SK-N-SH (cell line): Measurements from ENCODE around the gene HEY2. TPM values are rescaled to one million over a fixed set of nuclear protein-coding genes. Genes with fewer than 3 reads are reported as not detected.

Source experiments
- CTCF ChIA-PET: fragments of 300-600, 350-600 bp; formaldehyde crosslinking; extraction: SDS; loops from one replicate; lab custom pipeline; 2021; lab: Yijun Ruan, JAX
- POLR2A ChIA-PET: fragments of 350-600 bp; sonication (Branson Sonifier 250); formaldehyde crosslinking; extraction: SDS; loops from one replicate; lab custom pipeline; 2020; ENCODE audit warnings: antibody characterized with exemption, inconsistent platforms; lab: Yijun Ruan, JAX
- DNase-seq: peaks from one replicate; pipeline ENCODE4 v3.0.0; 2012
- H2AFZ ChIP-seq: fragments of 200-600 bp; sonication (generic); 2 replicates; pipeline ENCODE4 v1.8.1; 2016; ENCODE audit warnings: antibody characterized with exemption, mild to moderate bottlenecking, low read depth
- H3F3A ChIP-seq: fragments of 200-600 bp; sonication (generic); replicated peaks from 2 replicates; pipeline ENCODE3; 2016; ENCODE audit warnings: antibody characterized with exemption, mild to moderate bottlenecking; ENCODE audit not compliant: insufficient read depth
- H3K27ac ChIP-seq, 2 experiments: fragments of 200-500 bp in 1 of 2; fragments of 200-600 bp in 1 of 2; sonication (Bioruptor generic) in 1 of 2; sonication (generic), shearing (Covaris generic) in 1 of 2; 2 replicates each; pipeline versions ENCODE4 v1.5.1 to v1.6.1; 2014 to 2016; ENCODE audit warnings: low read depth in 2 of 2, inconsistent platforms in 1 of 2, low read length in 1 of 2, mild to moderate bottlenecking in 1 of 2, mixed read lengths in 1 of 2
- H3K27me3 ChIP-seq: fragments of 200-600 bp; sonication (generic), shearing (Covaris generic); 2 replicates; pipeline ENCODE4 v1.6.1; 2016; ENCODE audit warnings: mixed run types; ENCODE audit not compliant: insufficient read depth
- H3K36me3 ChIP-seq, 2 experiments: fragments of 200-500 bp in 1 of 2; fragments of 200-600 bp in 1 of 2; sonication (Bioruptor generic) in 1 of 2; sonication (generic) in 1 of 2; replicated peaks in 1 of 2; 2 replicates each; pipeline versions ENCODE3 to v1.5.1; 2014 to 2016; ENCODE audit warnings: low read length in 1 of 2, mild to moderate bottlenecking in 1 of 2; ENCODE audit not compliant: insufficient read depth in 2 of 2, control insufficient read depth in 1 of 2
- H3K4me1 ChIP-seq, 2 experiments: fragments of 200-500 bp in 1 of 2; fragments of 200-600 bp in 1 of 2; sonication (Bioruptor generic) in 1 of 2; sonication (generic), shearing (Covaris generic) in 1 of 2; 2 replicates each; pipeline versions ENCODE4 v1.5.1 to v1.6.1; 2014 to 2016; ENCODE audit warnings: low read depth in 1 of 2, low read length in 1 of 2, mixed run types in 1 of 2; ENCODE audit not compliant: insufficient read depth in 2 of 2, control insufficient read depth in 1 of 2
- H3K4me2 ChIP-seq: fragments of 200-600 bp; sonication (generic), shearing (Covaris generic); 2 replicates; pipeline ENCODE4 v1.6.1; 2017; ENCODE audit warnings: mixed run types
- H3K4me3 ChIP-seq, 2 experiments: fragments of 200-500 bp in 1 of 2; fragments of 200-600 bp in 1 of 2; sonication (Bioruptor generic) in 1 of 2; sonication (generic), shearing (Covaris generic) in 1 of 2; 2 replicates each; pipeline versions ENCODE4 v1.5.1 to v1.8.1; 2014 to 2016; ENCODE audit warnings: low read depth in 2 of 2, inconsistent platforms in 1 of 2, low read length in 1 of 2, mild to moderate bottlenecking in 1 of 2, mixed read lengths in 1 of 2, moderate library complexity in 1 of 2
- H3K79me2 ChIP-seq: fragments of 200-600 bp; sonication (generic); 2 replicates; pipeline ENCODE4 v1.8.1; 2017; ENCODE audit warnings: mild to moderate bottlenecking; ENCODE audit not compliant: insufficient read depth
- H3K9ac ChIP-seq: fragments of 200-600 bp; sonication (generic); 2 replicates; pipeline ENCODE4 v1.6.1; 2017; ENCODE audit warnings: mixed run types
- H3K9me2 ChIP-seq: fragments of 200-600 bp; sonication (generic); 2 replicates; pipeline ENCODE4 v1.6.1; 2017; ENCODE audit warnings: mixed run types
- H3K9me3 ChIP-seq: fragments of 200-600 bp; sonication (generic); 2 replicates; pipeline ENCODE4 v1.6.1; 2017; ENCODE audit warnings: mixed run types, mild to moderate bottlenecking, moderate library complexity
- H4K20me1 ChIP-seq: fragments of 200-600 bp; sonication (generic); 2 replicates; pipeline ENCODE4 v1.6.1; 2017; ENCODE audit warnings: mild to moderate bottlenecking, mixed run types; ENCODE audit not compliant: insufficient read depth
- CHD2 ChIP-seq: fragments of 150-350 bp; IDR thresholded peaks from 2 replicates; pipeline ENCODE4 v1.6.1; 2018; ENCODE audit warnings: low read length; ENCODE audit not compliant: partially characterized antibody
- EP300 ChIP-seq, 2 experiments: IDR thresholded peaks; 2 replicates each; pipeline versions ENCODE4 v1.4.0 to v1.6.1; 2012; ENCODE audit warnings: borderline replicate concordance in 1 of 2, low read depth in 1 of 2, low read length in 1 of 2
- EZH2phosphoT487 ChIP-seq: fragments of 200-600 bp; sonication (generic); IDR thresholded peaks from 2 replicates; pipeline ENCODE4 v1.6.1; 2017; ENCODE audit warnings: low read depth, mixed run types, mild to moderate bottlenecking, antibody characterized with exemption, moderate library complexity, borderline replicate concordance
- FOSL2 ChIP-seq: IDR thresholded peaks from 2 replicates; pipeline ENCODE4 v1.4.0; 2012; ENCODE audit warnings: low read depth, mild to moderate bottlenecking, moderate library complexity, borderline replicate concordance
- FOXM1 ChIP-seq: IDR thresholded peaks from 2 replicates; pipeline ENCODE4 v1.4.0; 2012; ENCODE audit warnings: low read depth, mild to moderate bottlenecking
- GABPA ChIP-seq: IDR thresholded peaks from 2 replicates; pipeline ENCODE4 v1.4.0; 2012; ENCODE audit warnings: low read depth, mild to moderate bottlenecking
- GATA2 ChIP-seq: sonication (generic); formaldehyde crosslinking; IDR thresholded peaks from 2 replicates; pipeline ENCODE4 v1.5.0; 2020; ENCODE audit warnings: mild to moderate bottlenecking, missing genetic modification reagents
- MAX ChIP-seq: IDR thresholded peaks from 2 replicates; pipeline ENCODE4 v1.4.0; 2012; ENCODE audit warnings: low read depth
- NFIC ChIP-seq: IDR thresholded peaks from 2 replicates; pipeline ENCODE4 v1.4.0; 2012; ENCODE audit warnings: borderline replicate concordance
- RAD21 ChIP-seq: IDR thresholded peaks from 2 replicates; pipeline ENCODE4 v1.6.1; 2012; ENCODE audit warnings: mild to moderate bottlenecking, low read length
- REST ChIP-seq: IDR thresholded peaks from 2 replicates; pipeline ENCODE4 v1.6.1; 2012; ENCODE audit warnings: mild to moderate bottlenecking, low read depth, low read length, moderate library complexity
- RFX5 ChIP-seq: IDR thresholded peaks from 2 replicates; pipeline ENCODE4 v1.6.1; 2012; ENCODE audit warnings: mild to moderate bottlenecking, improper control_type of control experiment, low read length
- RXRA ChIP-seq: IDR thresholded peaks from 2 replicates; pipeline ENCODE4 v1.4.0; 2012; ENCODE audit warnings: low read depth, mild to moderate bottlenecking, borderline replicate concordance
- SIN3A ChIP-seq: IDR thresholded peaks from 2 replicates; pipeline ENCODE4 v1.6.1; 2012; ENCODE audit warnings: low read depth, mild to moderate bottlenecking, low read length, moderate library complexity, borderline replicate concordance
- SMC3 ChIP-seq: IDR thresholded peaks from 2 replicates; pipeline ENCODE4 v1.6.1; 2012; ENCODE audit warnings: low read depth, low read length, improper control_type of control experiment
- TAF1 ChIP-seq: IDR thresholded peaks from 2 replicates; pipeline ENCODE4 v1.6.1; 2012; ENCODE audit warnings: low read depth, mild to moderate bottlenecking, low read length, moderate library complexity, borderline replicate concordance
- TEAD4 ChIP-seq: IDR thresholded peaks from 2 replicates; pipeline ENCODE4 v1.4.0; 2012; ENCODE audit warnings: mild to moderate bottlenecking, borderline replicate concordance; ENCODE audit not compliant: insufficient read depth
- ZBTB33 ChIP-seq: IDR thresholded peaks from 2 replicates; pipeline ENCODE4 v1.4.0; 2012; ENCODE audit warnings: low read depth, borderline replicate concordance
- WGBS: methylation state at CpG from one replicate; pipeline ENCODE4 v1.1.6; 2017; ENCODE audit warnings: low lambda C conversion rate; 5-methylcytosine and 5-hydroxymethylcytosine counted together
- polyA plus RNA-seq, 3 experiments: library from polyadenylated mRNA; depleted of rRNA; stranded (reverse); fragments of >200 nt; gene quantifications; 2 replicates each; pipeline ENCODE4 v1.2.3, GENCODE V29; 2012

HEY2 gene
- polyA plus RNA-seq, 1 of the 3 experiments (the other 2 are of a cell fraction): not detected

- H3K4me1 ChIP-seq: no peaks in the 10 kb centered on the region
- H3K4me3 ChIP-seq: no peak overlapping the region
- TF ChIP-seq ZBTB33 (no peak), EZH2phosphoT487 (no peak), TAF1 (no peak), EP300 (IDR thresholded peaks at IDR 0.05; ENCODE audit: borderline replicate concordance in 1 of 2, low read depth in 1 of 2, low read length in 1 of 2) (no peak), REST (no peak), SMC3 (no peak), FOXM1 (no peak), GABPA (no peak), SIN3A (no peak), RAD21 (no peak), TEAD4 (no peak), GATA2 (CRISPR knock-in tag) (no peak), FOSL2 (no peak), RXRA (no peak), CHD2 (no peak), RFX5 (no peak), MAX (no peak), NFIC (no peak)
- no peaks in the 10 kb centered on the region for H3F3A ChIP-seq
- 0% methylated on average over 2 of the region's 2 CpGs for WGBS
- no peaks in the 10 kb centered on the region for H4K20me1 ChIP-seq
- no peak for DNase-seq
- H2AFZ ChIP-seq: no peak overlapping the region
- H3K36me3 ChIP-seq: no peaks in the 10 kb centered on the region
- no peaks in the 10 kb centered on the region for H3K27me3 ChIP-seq
- H3K4me2 ChIP-seq: no peak overlapping the region
- no peak overlapping the region for H3K9ac ChIP-seq
- H3K79me2 ChIP-seq: no peaks in the 10 kb centered on the region
- ChIA-PET POLR2A (no interaction called here), CTCF (interaction anchor here (1.1 kb wide), 1 partner anchor 561 kb away, joined by 3 read pairs; the partner anchor contains the start of gene TPD52L1)
- H3K27ac ChIP-seq: no peak overlapping the region
- H3K9me3 ChIP-seq: no peaks in the 10 kb centered on the region
- H3K9me2 ChIP-seq: no peaks in the 10 kb centered on the region
Observed at GRCh38 chr6:125714441-125715090, 34.9 kb upstream of the HEY2 start.
